Stimulated activated effector memory CD8-positive, alpha-beta T cell treated with anti-CD3 and anti-CD28 coated beads, Interleukin-12 subunit alpha, Interleukin-12 subunit beta, amount 100 ng/mL, for 72 hours (primary cell): ENCODE results near the gene AARS2.

Experiments
- ATAC-seq: fragments of 150-1000 bp; cut with Tn5 transposase; 2 replicates; pipeline ENCODE4 v1.10.0; 2021
- DNase-seq, 2 donors: peaks; one replicate each; pipeline ENCODE4 v3.0.0; 2021 to 2022; ENCODE audit warnings: low spot score in 2 of 2
- H3K27ac Mint-ChIP-seq: one replicate; pipeline ENCODE4 v1.8.0; 2022; ENCODE audit warnings: mild to moderate bottlenecking, mixed read lengths
- H3K36me3 Mint-ChIP-seq: one replicate; pipeline ENCODE4 v1.8.0; 2022; ENCODE audit warnings: mild to moderate bottlenecking, mixed read lengths
- H3K4me1 Mint-ChIP-seq: one replicate; pipeline ENCODE4 v1.8.0; 2022; ENCODE audit warnings: mixed read lengths
- H3K4me3 Mint-ChIP-seq: one replicate; pipeline ENCODE4 v1.8.0; 2022; ENCODE audit warnings: mild to moderate bottlenecking, mixed read lengths
- H3K9me3 Mint-ChIP-seq: one replicate; pipeline ENCODE4 v1.8.0; 2022; ENCODE audit warnings: mixed read lengths

The AARS2 gene

DNA sequence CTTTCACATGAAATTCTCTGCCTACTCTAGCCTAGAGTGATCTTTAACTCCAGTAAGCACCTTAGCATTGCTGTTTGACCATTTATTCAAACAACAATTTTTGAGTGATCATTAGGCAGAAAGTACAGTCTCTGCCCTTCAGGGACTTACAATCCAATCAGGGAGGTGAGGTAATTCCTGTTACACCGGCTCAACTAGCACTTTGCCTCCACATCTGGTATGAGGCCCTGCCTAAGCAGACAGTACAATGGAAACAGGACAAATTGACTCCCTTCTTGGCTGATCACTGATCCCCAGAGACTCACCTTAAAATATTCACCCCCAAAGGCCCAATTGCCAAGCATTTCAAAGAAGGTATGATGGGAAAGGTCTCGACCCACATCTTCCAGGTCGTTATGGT is 1.4 kb downstream of the AARS2 start:
- Mint-ChIP-seq H3K9me3 (no peaks in the 10 kb centered on the region), H3K4me3 (peak overlapping the region; percentile 99), H3K36me3 (peaks cover 46% of the 10 kb centered on the region), H3K4me1 (peaks cover 30% of the 10 kb centered on the region), H3K27ac (peak overlapping the region; percentile 99)
- no peak for ATAC-seq
- no peak for DNase-seq

- Mint-ChIP-seq H3K4me3 (peak overlapping the region; percentile 99), H3K4me1 (peaks cover 30% of the 10 kb centered on the region), H3K36me3 (peaks cover 46% of the 10 kb centered on the region), H3K27ac (no peak overlapping the region), H3K9me3 (no peaks in the 10 kb centered on the region)
- DNase-seq: no peak
- ATAC-seq: no peak
Measured at GRCh38 chr6:44311304-44311703, 1.8 kb downstream of the AARS2 start.

DNA sequence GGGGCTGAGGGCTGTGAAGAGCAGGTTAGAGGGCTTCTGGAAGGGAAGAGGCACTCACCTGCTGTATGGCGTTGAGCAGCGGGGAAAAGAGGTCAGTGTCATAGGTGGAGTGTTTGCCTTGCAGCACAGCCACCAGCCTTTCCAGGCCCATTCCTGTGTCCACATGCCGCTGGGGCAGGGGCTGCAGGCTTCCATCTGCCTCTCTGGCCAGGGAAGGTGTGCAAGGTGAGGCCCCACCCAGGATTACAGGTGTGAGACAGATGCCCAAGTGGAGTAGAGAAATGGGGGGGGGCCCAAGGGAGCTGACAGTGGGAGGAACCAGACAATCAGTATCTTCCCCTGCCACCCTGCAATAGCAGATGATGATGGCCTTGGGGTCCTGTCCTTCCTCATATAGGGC is 2.9 kb downstream of the AARS2 start:
- H3K9me3 Mint-ChIP-seq: no peaks in the 10 kb centered on the region
- peaks cover 55% of the 10 kb centered on the region for H3K36me3 Mint-ChIP-seq
- no peak overlapping the region for H3K4me3 Mint-ChIP-seq
- DNase-seq (no peak), ATAC-seq (no peak)
- no peak overlapping the region for H3K27ac Mint-ChIP-seq
- H3K4me1 Mint-ChIP-seq: peaks cover 38% of the 10 kb centered on the region

GRCh38 chr6:44309631-44310030 is 3.5 kb downstream of the AARS2 start:
- Mint-ChIP-seq H3K4me1 (peaks cover 38% of the 10 kb centered on the region), H3K36me3 (peaks cover 61% of the 10 kb centered on the region), H3K9me3 (no peaks in the 10 kb centered on the region), H3K4me3 (no peak overlapping the region), H3K27ac (no peak overlapping the region)
- ATAC-seq (no peak), DNase-seq (no peak)

DNA sequence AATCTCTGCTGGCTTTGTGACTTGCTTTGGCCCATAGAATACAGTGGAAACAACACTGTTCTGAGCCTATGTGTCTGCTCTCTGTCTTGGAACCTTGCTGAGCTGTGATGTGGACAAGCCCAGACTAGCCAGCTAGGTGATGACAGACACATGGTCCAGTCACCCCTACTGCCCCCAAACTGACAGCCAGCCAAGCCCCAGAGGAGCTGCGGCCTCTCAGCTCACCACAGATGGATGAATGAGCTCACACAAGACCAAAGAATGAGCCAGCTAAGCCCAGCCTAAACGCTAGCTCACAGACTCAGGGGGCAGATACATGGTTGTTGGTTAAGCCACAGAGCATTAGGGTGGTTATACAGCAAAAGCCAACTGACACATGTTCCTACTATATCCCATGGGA is 4.1 kb downstream of the AARS2 start:
- DNase-seq: no peak
- Mint-ChIP-seq H3K4me3 (no peak overlapping the region), H3K9me3 (no peaks in the 10 kb centered on the region), H3K27ac (peak overlapping the region; percentile 77), H3K4me1 (peaks cover 38% of the 10 kb centered on the region), H3K36me3 (peaks cover 64% of the 10 kb centered on the region)
- ATAC-seq: no peak

DNA sequence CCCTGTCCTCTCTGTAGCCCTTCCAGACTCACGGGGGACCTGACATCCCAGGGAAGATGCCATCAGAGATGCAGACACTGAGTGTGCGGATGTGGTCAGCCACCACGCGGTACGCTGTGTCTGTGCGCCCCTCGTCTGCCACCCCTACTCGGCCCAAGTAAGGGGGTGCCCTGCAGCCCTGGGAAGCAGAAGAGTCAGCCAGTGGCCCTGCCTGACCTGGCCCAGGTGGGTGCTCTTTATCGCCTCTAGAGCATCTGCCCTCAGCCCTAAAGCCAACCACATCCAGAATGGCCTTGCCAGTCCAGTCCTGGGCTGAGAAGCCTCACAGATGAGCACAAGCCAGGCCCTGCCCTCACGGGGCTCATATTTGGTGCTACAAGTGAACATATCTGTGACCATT is 5.9 kb downstream of the AARS2 start:
- no peak for ATAC-seq
- H3K4me1 Mint-ChIP-seq: peaks cover 24% of the 10 kb centered on the region
- H3K27ac Mint-ChIP-seq: peak overlapping the region; percentile 12
- peaks cover 68% of the 10 kb centered on the region for H3K36me3 Mint-ChIP-seq
- no peak overlapping the region for H3K4me3 Mint-ChIP-seq
- H3K9me3 Mint-ChIP-seq: no peaks in the 10 kb centered on the region
- DNase-seq: no peak

DNA sequence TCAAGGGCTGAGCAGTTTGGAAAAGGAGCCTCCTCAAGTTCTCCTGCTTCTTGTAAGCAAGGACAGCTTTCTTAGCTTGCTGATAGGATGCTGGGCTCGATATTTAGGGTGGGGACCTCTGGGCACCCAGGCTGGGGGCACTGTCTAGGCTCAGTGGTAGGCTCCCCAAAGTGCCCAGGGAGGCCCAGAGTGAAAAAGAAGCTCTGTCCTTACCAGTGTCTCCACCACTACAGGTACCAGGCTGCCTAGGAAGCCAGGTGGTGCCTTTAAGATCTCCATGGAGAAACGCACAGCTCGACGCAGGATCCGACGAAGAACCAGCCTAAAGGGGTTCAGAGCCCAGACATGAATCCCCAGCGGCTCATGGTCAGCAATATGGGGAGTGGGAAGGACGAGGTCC is 6.4 kb downstream of the AARS2 start:
- Mint-ChIP-seq H3K27ac (peak overlapping the region; percentile 12), H3K9me3 (no peaks in the 10 kb centered on the region)

GRCh38 chr6:44305200-44305725 is 7.9 kb downstream of the AARS2 start:
- Mint-ChIP-seq H3K9me3 (no peaks in the 10 kb centered on the region), H3K36me3 (peaks cover 66% of the 10 kb centered on the region), H3K4me1 (peaks cover 16% of the 10 kb centered on the region), H3K4me3 (no peak overlapping the region), H3K27ac (peak overlapping the region; percentile 19)
- ATAC-seq (no peak), DNase-seq (no peak)

More for the DNA sequence above, 6.4 kb downstream of the AARS2 start:
- ATAC-seq: no peak
- H3K36me3 Mint-ChIP-seq: peaks cover 66% of the 10 kb centered on the region
- no peak overlapping the region for H3K4me3 Mint-ChIP-seq
- no peak for DNase-seq
- peaks cover 19% of the 10 kb centered on the region for H3K4me1 Mint-ChIP-seq

- Mint-ChIP-seq H3K9me3 (no peaks in the 10 kb centered on the region), H3K4me3 (no peak overlapping the region), H3K36me3 (peaks cover 63% of the 10 kb centered on the region), H3K27ac (no peak overlapping the region), H3K4me1 (peaks cover 9% of the 10 kb centered on the region)
- DNase-seq: peak; percentile 32 to 61
- peak; percentile 55 for ATAC-seq
Measured at GRCh38 chr6:44304282-44305199, 8.6 kb downstream of the AARS2 start.

- H3K9me3 Mint-ChIP-seq: no peaks in the 10 kb centered on the region
- DNase-seq (no peak), ATAC-seq (no peak)
- H3K27ac Mint-ChIP-seq: no peak overlapping the region
- H3K4me1 Mint-ChIP-seq: peaks cover 8% of the 10 kb centered on the region
- peaks cover 63% of the 10 kb centered on the region for H3K36me3 Mint-ChIP-seq
- H3K4me3 Mint-ChIP-seq: no peak overlapping the region
Measured at GRCh38 chr6:44303842-44304241, 9.3 kb downstream of the AARS2 start.

GRCh38 chr6:44302856-44303255 is 10.3 kb downstream of the AARS2 start:
- Mint-ChIP-seq H3K4me3 (no peak overlapping the region), H3K36me3 (peaks cover 59% of the 10 kb centered on the region), H3K9me3 (no peaks in the 10 kb centered on the region), H3K27ac (no peak overlapping the region), H3K4me1 (peaks cover 13% of the 10 kb centered on the region)
- ATAC-seq: no peak
- no peak for DNase-seq

- peaks cover 56% of the 10 kb centered on the region for H3K36me3 Mint-ChIP-seq
- H3K4me3 Mint-ChIP-seq: no peak overlapping the region
- no peak overlapping the region for H3K27ac Mint-ChIP-seq
- ATAC-seq: no peak
- H3K4me1 Mint-ChIP-seq: peaks cover 17% of the 10 kb centered on the region
- H3K9me3 Mint-ChIP-seq: no peaks in the 10 kb centered on the region
- no peak for DNase-seq
Measured at GRCh38 chr6:44301782-44302564, 11.2 kb downstream of the AARS2 start.

DNA sequence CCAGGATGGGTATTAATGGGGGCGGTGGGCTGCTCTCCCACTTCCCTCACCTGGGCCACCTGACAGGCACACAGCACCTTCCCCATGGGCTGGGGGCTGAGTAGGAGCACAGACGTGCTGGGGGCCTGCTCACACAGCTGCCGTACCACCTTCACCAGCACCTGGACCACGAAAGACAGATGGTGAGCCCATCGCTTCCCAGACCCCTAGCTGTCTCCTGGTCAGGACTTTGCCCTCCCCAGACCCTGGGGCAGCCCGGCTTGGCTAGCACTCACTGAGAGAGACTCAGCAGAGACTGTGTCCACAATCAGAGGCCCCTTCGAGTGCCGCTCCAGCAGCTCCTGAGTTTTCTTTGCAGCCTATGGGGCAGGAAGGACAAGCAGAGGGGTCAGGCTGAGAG is 12.0 kb downstream of the AARS2 start:
- Mint-ChIP-seq H3K4me1 (peaks cover 23% of the 10 kb centered on the region), H3K36me3 (peaks cover 54% of the 10 kb centered on the region), H3K4me3 (no peak overlapping the region), H3K9me3 (no peaks in the 10 kb centered on the region), H3K27ac (no peak overlapping the region)
- ATAC-seq (no peak), DNase-seq (no peak)

- Mint-ChIP-seq H3K36me3 (peaks cover 46% of the 10 kb centered on the region), H3K4me1 (peaks cover 17% of the 10 kb centered on the region), H3K4me3 (no peak overlapping the region), H3K9me3 (no peaks in the 10 kb centered on the region), H3K27ac (peak overlapping the region; percentile 54)
- ATAC-seq: no peak
- no peak for DNase-seq
Measured at GRCh38 chr6:44300292-44300823, 12.8 kb downstream of the AARS2 start.

- ATAC-seq (no peak), DNase-seq (no peak)
- H3K9me3 Mint-ChIP-seq: no peaks in the 10 kb centered on the region
- H3K4me1 Mint-ChIP-seq: peaks cover 15% of the 10 kb centered on the region
- H3K36me3 Mint-ChIP-seq: peaks cover 34% of the 10 kb centered on the region
- H3K4me3 Mint-ChIP-seq: no peak overlapping the region
- H3K27ac Mint-ChIP-seq: no peak overlapping the region
Measured at GRCh38 chr6:44298864-44299263, 14.3 kb downstream of the AARS2 start.
